ENCODE measurements around the gene LY6G5B.

The LY6G5B gene

GRCh38 chr6:31691078-31691463 is 21.3 kb downstream of the LY6G5B start:
- no peak overlapping the region for H3K4me3 ChIP-seq (ENCODE audit: low read depth, low read length)
- no peak for TF ChIP-seq CTCF (IDR thresholded peaks at IDR 0.05; ENCODE audit: insufficient read depth, low read depth, low read length, missing control alignments)
- no peak for DNase-seq (ENCODE audit: low read depth)

- no peak for DNase-seq (ENCODE audit: low read depth)
- H3K4me3 ChIP-seq (ENCODE audit: low read depth, low read length), result no peak overlapping the region
- TF ChIP-seq CTCF (IDR thresholded peaks at IDR 0.05; ENCODE audit: insufficient read depth, low read depth, low read length, missing control alignments), result no peak
Measured at GRCh38 chr6:31691564-31692108, 21.9 kb downstream of the LY6G5B start.

GRCh38 chr6:31692353-31692752 is 22.6 kb downstream of the LY6G5B start:
- TF ChIP-seq CTCF (IDR thresholded peaks at IDR 0.05; ENCODE audit: insufficient read depth, low read depth, low read length, missing control alignments), result no peak
- no peak for DNase-seq (ENCODE audit: low read depth)
- H3K4me3 ChIP-seq (ENCODE audit: low read depth, low read length), result no peak overlapping the region

GRCh38 chr6:31692886-31693285 is 23.1 kb downstream of the LY6G5B start:
- H3K4me3 ChIP-seq (ENCODE audit: low read depth, low read length), result no peak overlapping the region
- no peak for DNase-seq (ENCODE audit: low read depth)
- TF ChIP-seq CTCF (IDR thresholded peaks at IDR 0.05; ENCODE audit: insufficient read depth, low read depth, low read length, missing control alignments), result no peak

GRCh38 chr6:31693535-31693934 is 23.8 kb downstream of the LY6G5B start:
- H3K4me3 ChIP-seq (ENCODE audit: low read depth, low read length), result no peak overlapping the region
- TF ChIP-seq CTCF (IDR thresholded peaks at IDR 0.05; ENCODE audit: insufficient read depth, low read depth, low read length, missing control alignments), result no peak
- no peak for DNase-seq (ENCODE audit: low read depth)

GRCh38 chr6:31697555-31697954 is 27.8 kb downstream of the LY6G5B start:
- no peak for DNase-seq (ENCODE audit: low read depth)
- no peak for TF ChIP-seq CTCF (IDR thresholded peaks at IDR 0.05; ENCODE audit: insufficient read depth, low read depth, low read length, missing control alignments)
- H3K4me3 ChIP-seq (ENCODE audit: low read depth, low read length), result no peak overlapping the region

GRCh38 chr6:31700740-31701401 is 31.1 kb downstream of the LY6G5B start:
- DNase-seq (ENCODE audit: low read depth), result no peak
- TF ChIP-seq CTCF (IDR thresholded peaks at IDR 0.05; ENCODE audit: insufficient read depth, low read depth, low read length, missing control alignments), result no peak
- no peak overlapping the region for H3K4me3 ChIP-seq (ENCODE audit: low read depth, low read length)
